ENCODE results near the gene SARM1. TPM values are rescaled to one million over a fixed set of nuclear protein-coding genes. Genes with fewer than 3 reads are reported as not detected.

The SARM1 gene
- total and polyA plus RNA-seq, 8 donors, result 11.7 to 19.9 (median 13.2) TPM

DNA sequence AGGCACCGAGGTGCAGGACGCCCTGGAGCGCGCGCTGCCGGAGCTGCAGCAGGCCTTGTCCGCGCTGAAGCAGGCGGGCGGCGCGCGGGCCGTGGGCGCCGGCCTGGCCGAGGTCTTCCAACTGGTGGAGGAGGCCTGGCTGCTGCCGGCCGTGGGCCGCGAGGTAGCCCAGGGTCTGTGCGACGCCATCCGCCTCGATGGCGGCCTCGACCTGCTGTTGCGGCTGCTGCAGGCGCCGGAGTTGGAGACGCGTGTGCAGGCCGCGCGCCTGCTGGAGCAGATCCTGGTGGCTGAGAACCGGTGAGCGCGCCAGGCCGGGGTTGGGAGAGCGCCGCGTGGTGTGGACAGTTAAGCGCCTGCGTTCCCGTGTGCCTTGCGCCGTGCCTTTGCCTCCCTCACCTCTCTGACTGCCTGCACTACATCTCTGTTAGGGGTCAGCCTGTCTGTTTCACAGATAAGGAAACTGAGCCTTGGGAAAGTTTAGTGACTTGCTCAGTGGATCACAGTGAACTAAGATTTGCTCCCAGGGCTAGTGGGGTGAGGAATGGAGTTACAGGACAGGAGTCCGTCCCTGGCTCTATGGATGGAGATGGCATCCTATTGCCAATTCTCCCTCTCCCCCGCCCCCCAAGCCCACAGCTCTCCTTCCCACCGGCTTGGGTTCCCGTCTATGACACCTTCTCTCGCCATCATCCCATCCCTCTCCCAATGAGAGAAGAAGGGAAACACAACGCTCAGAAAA is 880 bp downstream of the SARM1 start:
- peaks cover 0 to 37% of the 10 kb centered on the region in 2 donors for H3K27me3 ChIP-seq
- no peaks in the 10 kb centered on the region for H3K9me3 ChIP-seq
- H3K4me3 ChIP-seq, result peak overlapping the region; percentile 21 to 49
- peak; percentile 3 for ATAC-seq
- no peak overlapping the region for H3K27ac ChIP-seq
- H3K4me1 ChIP-seq, result peaks cover 7 to 32% of the 10 kb centered on the region in 2 donors
- TF ChIP-seq, protein P1, sequence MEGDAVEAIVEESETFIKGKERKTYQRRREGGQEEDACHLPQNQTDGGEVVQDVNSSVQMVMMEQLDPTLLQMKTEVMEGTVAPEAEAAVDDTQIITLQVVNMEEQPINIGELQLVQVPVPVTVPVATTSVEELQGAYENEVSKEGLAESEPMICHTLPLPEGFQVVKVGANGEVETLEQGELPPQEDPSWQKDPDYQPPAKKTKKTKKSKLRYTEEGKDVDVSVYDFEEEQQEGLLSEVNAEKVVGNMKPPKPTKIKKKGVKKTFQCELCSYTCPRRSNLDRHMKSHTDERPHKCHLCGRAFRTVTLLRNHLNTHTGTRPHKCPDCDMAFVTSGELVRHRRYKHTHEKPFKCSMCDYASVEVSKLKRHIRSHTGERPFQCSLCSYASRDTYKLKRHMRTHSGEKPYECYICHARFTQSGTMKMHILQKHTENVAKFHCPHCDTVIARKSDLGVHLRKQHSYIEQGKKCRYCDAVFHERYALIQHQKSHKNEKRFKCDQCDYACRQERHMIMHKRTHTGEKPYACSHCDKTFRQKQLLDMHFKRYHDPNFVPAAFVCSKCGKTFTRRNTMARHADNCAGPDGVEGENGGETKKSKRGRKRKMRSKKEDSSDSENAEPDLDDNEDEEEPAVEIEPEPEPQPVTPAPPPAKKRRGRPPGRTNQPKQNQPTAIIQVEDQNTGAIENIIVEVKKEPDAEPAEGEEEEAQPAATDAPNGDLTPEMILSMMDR (IDR thresholded peaks at IDR 0.05), result no peak
- intact Hi-C loops (cut with DNase I), result no loop called here
- no peaks in the 10 kb centered on the region for H3K36me3 ChIP-seq
- DNase-seq, result peak in 1 of 4 donors; percentile 82

DNA sequence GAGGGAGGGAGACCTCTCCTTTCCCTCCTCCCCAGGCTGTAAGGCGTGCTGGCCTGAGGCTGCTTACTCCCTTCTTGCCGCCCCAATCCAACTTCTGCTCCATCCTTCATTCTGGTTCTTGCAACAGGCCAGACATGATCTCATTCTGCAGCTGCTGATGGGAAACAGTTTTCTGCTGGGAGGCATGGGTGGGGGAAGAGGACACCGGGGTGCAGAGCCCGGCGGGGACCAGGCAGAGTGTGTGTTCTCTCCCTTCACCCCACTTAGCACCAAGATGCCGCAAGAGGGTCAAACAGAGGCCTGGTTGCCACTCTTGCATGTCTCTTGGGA is 1.4 kb downstream of the SARM1 start:
- DNase-seq (no peak), ATAC-seq (no peak)
- Histone ChIP-seq H3K27ac (no peak overlapping the region), H3K27me3 (peaks cover 0 to 37% of the 10 kb centered on the region in 2 donors), H3K9me3 (no peaks in the 10 kb centered on the region), H3K4me1 (peaks cover 7 to 32% of the 10 kb centered on the region in 2 donors), H3K4me3 (no peak overlapping the region), H3K36me3 (no peaks in the 10 kb centered on the region)
- TF ChIP-seq, protein P1 (IDR thresholded peaks at IDR 0.05), result no peak
- intact Hi-C loops (cut with DNase I), result no loop called here

GRCh38 chr17:28379814-28380801 is 8.6 kb downstream of the SARM1 start:
- TF ChIP-seq, protein P1 (IDR thresholded peaks at IDR 0.05), result no peak
- no peak overlapping the region for H3K27ac ChIP-seq
- no peak overlapping the region for H3K4me3 ChIP-seq
- peaks cover 0 to 32% of the 10 kb centered on the region in 2 donors for H3K4me1 ChIP-seq
- no peak for DNase-seq
- ATAC-seq, result peak; percentile 31
- no peaks in the 10 kb centered on the region for H3K36me3 ChIP-seq
- H3K9me3 ChIP-seq, result no peaks in the 10 kb centered on the region
- peaks cover 0 to 33% of the 10 kb centered on the region in 2 donors for H3K27me3 ChIP-seq
- intact Hi-C loops (cut with DNase I), result no loop called here

DNA sequence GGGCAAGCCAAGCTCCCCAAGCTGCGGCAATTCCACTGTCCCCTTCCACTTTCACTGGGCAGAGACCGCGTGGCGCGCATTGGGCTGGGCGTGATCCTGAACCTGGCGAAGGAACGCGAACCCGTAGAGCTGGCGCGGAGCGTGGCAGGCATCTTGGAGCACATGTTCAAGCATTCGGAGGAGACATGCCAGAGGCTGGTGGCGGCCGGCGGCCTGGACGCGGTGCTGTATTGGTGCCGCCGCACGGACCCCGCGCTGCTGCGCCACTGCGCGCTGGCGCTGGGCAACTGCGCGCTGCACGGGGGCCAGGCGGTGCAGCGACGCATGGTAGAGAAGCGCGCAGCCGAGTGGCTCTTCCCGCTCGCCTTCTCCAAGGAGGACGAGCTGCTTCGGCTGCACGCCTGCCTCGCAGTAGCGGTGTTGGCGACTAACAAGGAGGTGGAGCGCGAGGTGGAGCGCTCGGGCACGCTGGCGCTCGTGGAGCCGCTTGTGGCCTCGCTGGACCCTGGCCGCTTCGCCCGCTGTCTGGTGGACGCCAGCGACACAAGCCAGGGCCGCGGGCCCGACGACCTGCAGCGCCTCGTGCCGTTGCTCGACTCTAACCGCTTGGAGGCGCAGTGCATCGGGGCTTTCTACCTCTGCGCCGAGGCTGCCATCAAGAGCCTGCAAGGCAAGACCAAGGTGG is 9.8 kb downstream of the SARM1 start:
- DNase-seq, result peak in 1 of 4 donors; percentile 87

More for the DNA sequence above, 9.8 kb downstream of the SARM1 start:
- intact Hi-C loops (cut with DNase I), result no loop called here
- Histone ChIP-seq H3K4me3 (peak overlapping the region in 1 of 2 donors; percentile 24), H3K4me1 (peaks cover 0 to 38% of the 10 kb centered on the region in 2 donors), H3K27ac (no peak overlapping the region), H3K27me3 (peaks cover 0 to 34% of the 10 kb centered on the region in 2 donors), H3K36me3 (no peaks in the 10 kb centered on the region), H3K9me3 (no peaks in the 10 kb centered on the region)
- ATAC-seq, result peak; percentile 48
- TF ChIP-seq, protein P1 (IDR thresholded peaks at IDR 0.05), result peak; percentile 16 to 19

All from left lung (tissue), 10 donors.